Measurements from ENCODE around the gene CRK.

- TF ChIP-seq CTCF (conservative IDR thresholded peaks at IDR 0.05; ENCODE audit: low read depth, low read length) (no peak), EZH2phosphoT487 (IDR thresholded peaks at IDR 0.05; ENCODE audit: borderline replicate concordance, low read length) (no peak), EZH2 (IDR thresholded peaks at IDR 0.05; ENCODE audit: low read length, unreplicated experiment) (no peak)
These were observed 70.2 kb downstream of the CRK start for GRCh38 chr17:1385861-1386260.

Measured in PC-3 (cell line).